Measurements from ENCODE around the gene ARHGAP30.

The ARHGAP30 gene

DNA sequence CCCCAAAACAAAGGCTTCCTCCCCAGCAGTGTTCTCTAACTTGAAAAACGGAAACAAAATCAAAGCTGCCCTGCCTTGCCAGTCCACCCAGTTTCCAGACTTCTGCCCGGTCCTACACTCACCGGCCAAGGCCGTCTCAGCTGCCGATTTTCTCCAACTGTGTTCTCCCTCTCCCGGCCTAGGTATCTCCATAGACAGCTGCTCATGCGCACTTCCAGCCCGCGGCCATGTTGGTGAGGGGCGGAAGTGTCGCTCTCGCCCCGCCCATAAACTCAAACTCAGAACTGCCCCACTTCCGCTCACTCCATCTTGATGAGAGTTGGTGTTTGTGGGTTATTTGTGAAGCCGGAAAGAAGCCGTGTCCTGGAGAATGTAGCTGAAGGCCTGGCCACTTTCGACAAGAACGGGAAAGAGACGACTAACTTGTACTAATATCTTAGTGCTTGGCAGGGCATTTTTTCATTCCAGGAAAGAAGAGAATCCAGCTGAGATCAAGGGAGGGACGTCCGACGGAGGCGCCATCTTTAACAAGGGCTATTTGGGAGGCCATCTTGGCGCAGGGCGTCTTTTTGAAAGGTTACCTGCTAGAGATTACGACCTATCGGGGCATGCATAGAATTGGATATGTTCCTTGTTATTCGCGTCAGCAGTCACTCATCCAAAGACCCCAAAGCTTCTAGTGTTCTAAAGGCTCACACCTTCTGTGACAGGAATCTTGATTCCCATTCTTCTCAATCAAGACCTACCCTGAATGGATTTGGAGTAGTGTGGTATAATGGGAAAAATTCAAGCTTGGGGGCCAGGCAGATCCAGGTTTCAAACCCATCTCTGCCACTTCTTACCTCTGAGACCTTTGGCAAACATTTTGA, 23.7 kb downstream of the ARHGAP30 start, which contains the start of gene USF1:
USF1 (minus strand) TSS at position 242 of the 869 bp plus-strand sequence. CDS start 2,702 bp downstream, outside the sequence.
- H3K4me3 ChIP-seq (IDR thresholded peaks at IDR 0.05; ENCODE audit: insufficient read depth, low read depth, low read length): peak within 1 kb of the TSS; percentile 99
- H2AFZ ChIP-seq (ENCODE audit: low read depth): peak within 1 kb of the TSS; percentile 65
- TF ChIP-seq, protein P1, sequence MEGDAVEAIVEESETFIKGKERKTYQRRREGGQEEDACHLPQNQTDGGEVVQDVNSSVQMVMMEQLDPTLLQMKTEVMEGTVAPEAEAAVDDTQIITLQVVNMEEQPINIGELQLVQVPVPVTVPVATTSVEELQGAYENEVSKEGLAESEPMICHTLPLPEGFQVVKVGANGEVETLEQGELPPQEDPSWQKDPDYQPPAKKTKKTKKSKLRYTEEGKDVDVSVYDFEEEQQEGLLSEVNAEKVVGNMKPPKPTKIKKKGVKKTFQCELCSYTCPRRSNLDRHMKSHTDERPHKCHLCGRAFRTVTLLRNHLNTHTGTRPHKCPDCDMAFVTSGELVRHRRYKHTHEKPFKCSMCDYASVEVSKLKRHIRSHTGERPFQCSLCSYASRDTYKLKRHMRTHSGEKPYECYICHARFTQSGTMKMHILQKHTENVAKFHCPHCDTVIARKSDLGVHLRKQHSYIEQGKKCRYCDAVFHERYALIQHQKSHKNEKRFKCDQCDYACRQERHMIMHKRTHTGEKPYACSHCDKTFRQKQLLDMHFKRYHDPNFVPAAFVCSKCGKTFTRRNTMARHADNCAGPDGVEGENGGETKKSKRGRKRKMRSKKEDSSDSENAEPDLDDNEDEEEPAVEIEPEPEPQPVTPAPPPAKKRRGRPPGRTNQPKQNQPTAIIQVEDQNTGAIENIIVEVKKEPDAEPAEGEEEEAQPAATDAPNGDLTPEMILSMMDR (conservative IDR thresholded peaks at IDR 0.05; ENCODE audit: low read depth, low read length): no peak
- H3K4me2 ChIP-seq: peak within 1 kb of the TSS; percentile 63
- H3K4me1 ChIP-seq (ENCODE audit: low read depth, poor library complexity, severe bottlenecking): peaks cover 35% of the 10 kb centered on the region
- H3K79me2 ChIP-seq (ENCODE audit: insufficient read depth, low read depth): peaks cover 25% of the 10 kb centered on the region
- peak within 1 kb of the TSS; percentile 74 for H3K27ac ChIP-seq
- peak within 1 kb of the TSS; percentile 70 for H3K9ac ChIP-seq
- peaks cover 6% of the 10 kb centered on the region; the same call in 1 of the 2 replicates for H3K36me3 ChIP-seq (ENCODE audit: insufficient read depth)
- no peaks in the 10 kb centered on the region for H4K20me1 ChIP-seq (ENCODE audit: insufficient read depth)
- H3K27me3 ChIP-seq (ENCODE audit: insufficient read depth, low read depth): no peaks in the 10 kb centered on the region

DNA sequence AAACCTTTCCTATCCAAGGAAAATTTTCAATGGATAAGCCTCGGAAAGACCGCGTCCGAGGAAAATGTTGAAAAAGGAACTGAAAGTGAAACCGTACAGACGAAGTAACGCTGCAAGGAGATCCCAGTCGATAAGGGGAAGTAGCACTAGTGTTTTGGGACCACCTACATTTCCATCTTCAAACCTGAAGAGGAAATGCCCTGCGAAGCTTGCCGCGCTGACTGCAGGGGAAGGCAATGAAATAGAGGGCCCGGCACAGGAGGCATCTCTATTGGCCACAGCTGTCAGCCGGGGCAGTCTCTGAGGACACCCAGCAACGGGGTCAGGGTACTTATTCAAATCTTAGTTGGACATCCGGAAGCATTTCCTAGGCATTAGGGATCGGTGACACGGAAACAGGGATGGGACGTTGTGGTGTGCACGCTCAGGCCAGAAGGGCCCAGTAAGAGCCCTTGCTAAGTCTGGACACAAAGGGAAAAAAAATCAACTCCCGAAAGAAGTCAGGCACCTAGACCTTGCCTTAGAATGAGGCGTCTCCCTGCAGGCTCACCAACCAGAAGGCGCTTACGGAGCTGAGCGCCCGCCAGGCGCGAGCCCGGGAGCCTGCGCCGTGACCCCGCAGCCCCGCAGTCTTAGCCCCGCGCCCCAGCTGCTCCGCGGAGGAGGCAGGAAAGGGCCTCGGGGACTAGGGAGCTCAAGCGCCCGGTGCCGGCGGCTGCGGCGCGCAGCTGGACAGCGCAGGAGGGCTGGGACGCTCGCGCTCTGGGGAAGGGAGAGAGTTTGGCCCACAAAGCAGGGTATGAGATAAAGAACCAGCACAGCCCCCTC, 24.6 kb downstream of the ARHGAP30 start:
- H3K27me3 ChIP-seq (ENCODE audit: insufficient read depth, low read depth): no peaks in the 10 kb centered on the region
- peak overlapping the region; percentile 74 for H3K27ac ChIP-seq
- TF ChIP-seq, protein P1 (conservative IDR thresholded peaks at IDR 0.05; ENCODE audit: low read depth, low read length): no peak
- peaks cover 35% of the 10 kb centered on the region for H3K4me1 ChIP-seq (ENCODE audit: low read depth, poor library complexity, severe bottlenecking)
- H3K36me3 ChIP-seq (ENCODE audit: insufficient read depth): peaks cover 6% of the 10 kb centered on the region; the same call in 1 of the 2 replicates
- peak overlapping the region; percentile 63 for H3K4me2 ChIP-seq
- H2AFZ ChIP-seq (ENCODE audit: low read depth): peak overlapping the region; percentile 65
- peak overlapping the region; percentile 99 for H3K4me3 ChIP-seq (IDR thresholded peaks at IDR 0.05; ENCODE audit: insufficient read depth, low read depth, low read length)
- H3K79me2 ChIP-seq (ENCODE audit: insufficient read depth, low read depth): peaks cover 25% of the 10 kb centered on the region
- H3K9ac ChIP-seq: peak overlapping the region; percentile 70
- H4K20me1 ChIP-seq (ENCODE audit: insufficient read depth): no peaks in the 10 kb centered on the region

DNA sequence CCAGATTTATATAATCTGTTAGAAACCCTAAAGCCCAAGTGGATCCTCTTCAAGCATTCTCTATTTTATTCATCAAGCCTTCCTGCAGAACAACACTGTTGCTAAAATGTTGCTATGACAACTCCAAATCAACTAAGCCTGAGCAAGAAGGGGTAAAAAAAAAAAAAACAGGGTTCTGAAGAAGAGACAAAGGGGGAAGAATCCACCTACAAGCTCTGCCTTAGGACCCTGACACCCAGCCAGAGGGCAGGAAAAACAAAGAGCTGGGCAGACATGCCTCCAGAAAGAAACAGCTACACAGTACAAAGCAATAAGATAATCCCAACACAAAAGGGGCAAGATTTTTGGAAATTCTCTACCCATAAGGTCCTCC, 25.2 kb downstream of the ARHGAP30 start:
- TF ChIP-seq, protein P1 (conservative IDR thresholded peaks at IDR 0.05; ENCODE audit: low read depth, low read length): no peak
- Histone ChIP-seq H3K9ac (peak overlapping the region; percentile 70; the same call in 1 of the 2 replicates), H3K79me2 (ENCODE audit: insufficient read depth, low read depth) (peaks cover 25% of the 10 kb centered on the region), H3K4me2 (peak overlapping the region; percentile 63), H3K27ac (peak overlapping the region; percentile 74), H3K27me3 (ENCODE audit: insufficient read depth, low read depth) (no peaks in the 10 kb centered on the region), H3K4me1 (ENCODE audit: low read depth, poor library complexity, severe bottlenecking) (peaks cover 40% of the 10 kb centered on the region), H3K36me3 (ENCODE audit: insufficient read depth) (peaks cover 6% of the 10 kb centered on the region; the same call in 1 of the 2 replicates), H2AFZ (ENCODE audit: low read depth) (peak overlapping the region; percentile 65), H3K4me3 (IDR thresholded peaks at IDR 0.05; ENCODE audit: insufficient read depth, low read depth, low read length) (peak overlapping the region; percentile 99), H4K20me1 (ENCODE audit: insufficient read depth) (no peaks in the 10 kb centered on the region)

DNA sequence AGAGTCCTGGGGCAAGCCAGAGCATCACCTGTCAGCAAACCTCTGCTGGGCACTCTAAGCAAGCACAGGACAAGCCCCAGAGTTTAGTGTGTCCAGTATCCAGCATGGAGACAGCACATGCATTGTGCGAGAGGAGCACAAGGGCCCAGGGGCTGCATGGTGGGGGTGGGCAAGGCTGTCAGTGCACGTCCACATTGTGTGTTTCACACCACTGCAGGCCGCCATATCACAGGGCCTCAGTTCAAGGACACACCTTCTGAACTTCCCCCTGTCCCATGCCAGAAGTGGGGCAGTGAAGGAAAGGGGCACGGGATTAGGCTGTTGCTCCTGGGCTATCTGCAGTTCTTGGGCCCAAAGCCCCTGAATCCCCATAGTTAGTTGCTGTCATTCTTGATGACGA, 30.1 kb downstream of the ARHGAP30 start:
- Histone ChIP-seq H3K4me1 (ENCODE audit: low read depth, poor library complexity, severe bottlenecking) (peaks cover 40% of the 10 kb centered on the region), H3K4me2 (peak overlapping the region; percentile 86), H3K4me3 (IDR thresholded peaks at IDR 0.05; ENCODE audit: insufficient read depth, low read depth, low read length) (no peak overlapping the region), H3K27me3 (ENCODE audit: insufficient read depth, low read depth) (no peaks in the 10 kb centered on the region), H3K27ac (peak overlapping the region; percentile 10; the same call in 1 of the 2 replicates), H4K20me1 (ENCODE audit: insufficient read depth) (no peaks in the 10 kb centered on the region), H2AFZ (ENCODE audit: low read depth) (no peak overlapping the region), H3K79me2 (ENCODE audit: insufficient read depth, low read depth) (peaks cover 14% of the 10 kb centered on the region), H3K9ac (no peak overlapping the region; the same call in 1 of the 2 replicates), H3K36me3 (ENCODE audit: insufficient read depth) (peaks cover 6% of the 10 kb centered on the region; the same call in 1 of the 2 replicates)
- TF ChIP-seq, protein P1 (conservative IDR thresholded peaks at IDR 0.05; ENCODE audit: low read depth, low read length): no peak; the same call in none of the 2 replicates
